Measurements from ENCODE around the gene EHMT2.
"Not testable (repeated sequence)": the region's sequence is repeated elsewhere in the genome, so short reads cannot be mapped to it uniquely, and the experiment has no call there.

EHMT2 gene

GRCh38 chr6:31860349-31860748, 37.1 kb downstream of the EHMT2 start:
- peaks cover 22% of the 10 kb centered on the region for H3K4me1 ChIP-seq (ENCODE audit: control insufficient read depth, insufficient read depth, low read length)
- no peaks in the 10 kb centered on the region for H3K9me3 ChIP-seq (ENCODE audit: control insufficient read depth, low read length)
- H3K36me3 ChIP-seq (ENCODE audit: control insufficient read depth, insufficient read depth, low read length), result peaks cover 24% of the 10 kb centered on the region
- no peak overlapping the region for H3K4me3 ChIP-seq (ENCODE audit: low read length)
- no peaks in the 10 kb centered on the region for H3K27me3 ChIP-seq (ENCODE audit: control insufficient read depth, insufficient read depth, low read length)
- no peak overlapping the region for H3K9ac ChIP-seq (ENCODE audit: low read length)

- Histone ChIP-seq H3K4me1 (ENCODE audit: control insufficient read depth, insufficient read depth, low read length) (peaks cover 18% of the 10 kb centered on the region), H3K4me3 (ENCODE audit: low read length) (no peak overlapping the region), H3K9ac (ENCODE audit: low read length) (no peak overlapping the region), H3K36me3 (ENCODE audit: control insufficient read depth, insufficient read depth, low read length) (peaks cover 20% of the 10 kb centered on the region), H3K27me3 (ENCODE audit: control insufficient read depth, insufficient read depth, low read length) (no peaks in the 10 kb centered on the region), H3K9me3 (ENCODE audit: control insufficient read depth, low read length) (no peaks in the 10 kb centered on the region)
These were observed 37.6 kb downstream of the EHMT2 start for GRCh38 chr6:31859923-31860322.

GRCh38 chr6:31858707-31859106, 38.8 kb downstream of the EHMT2 start:
- Histone ChIP-seq H3K4me1 (ENCODE audit: control insufficient read depth, insufficient read depth, low read length) (peaks cover 15% of the 10 kb centered on the region), H3K9ac (ENCODE audit: low read length) (no peak overlapping the region), H3K27me3 (ENCODE audit: control insufficient read depth, insufficient read depth, low read length) (no peaks in the 10 kb centered on the region), H3K4me3 (ENCODE audit: low read length) (no peak overlapping the region), H3K9me3 (ENCODE audit: control insufficient read depth, low read length) (no peaks in the 10 kb centered on the region), H3K36me3 (ENCODE audit: control insufficient read depth, insufficient read depth, low read length) (peaks cover 20% of the 10 kb centered on the region)

GRCh38 chr6:31857774-31858173, 39.7 kb downstream of the EHMT2 start:
- not testable (repeated sequence) for H3K4me1 ChIP-seq (ENCODE audit: control insufficient read depth, insufficient read depth, low read length); H3K9me3 ChIP-seq (ENCODE audit: control insufficient read depth, low read length); H3K4me3 ChIP-seq (ENCODE audit: low read length); H3K27me3 ChIP-seq (ENCODE audit: control insufficient read depth, insufficient read depth, low read length); H3K9ac ChIP-seq (ENCODE audit: low read length)
- peaks cover 16% of the 10 kb centered on the region for H3K36me3 ChIP-seq (ENCODE audit: control insufficient read depth, insufficient read depth, low read length)

- H3K36me3 ChIP-seq (ENCODE audit: control insufficient read depth, insufficient read depth, low read length); H3K9ac ChIP-seq (ENCODE audit: low read length); H3K4me3 ChIP-seq (ENCODE audit: low read length); H3K4me1 ChIP-seq (ENCODE audit: control insufficient read depth, insufficient read depth, low read length); H3K9me3 ChIP-seq (ENCODE audit: control insufficient read depth, low read length); H3K27me3 ChIP-seq (ENCODE audit: control insufficient read depth, insufficient read depth, low read length): not testable (repeated sequence)
These were observed 45.3 kb downstream of the EHMT2 start for GRCh38 chr6:31851980-31852718.

GRCh38 chr6:31851485-31851832, 46.0 kb downstream of the EHMT2 start:
- no peaks in the 10 kb centered on the region for H3K4me1 ChIP-seq (ENCODE audit: control insufficient read depth, insufficient read depth, low read length)
- H3K4me3 ChIP-seq (ENCODE audit: low read length), result no peak overlapping the region
- H3K9ac ChIP-seq (ENCODE audit: low read length), result no peak overlapping the region
- no peaks in the 10 kb centered on the region for H3K36me3 ChIP-seq (ENCODE audit: control insufficient read depth, insufficient read depth, low read length)
- no peaks in the 10 kb centered on the region for H3K9me3 ChIP-seq (ENCODE audit: control insufficient read depth, low read length)
- H3K27me3 ChIP-seq (ENCODE audit: control insufficient read depth, insufficient read depth, low read length), result no peaks in the 10 kb centered on the region

- Histone ChIP-seq H3K9me3 (ENCODE audit: control insufficient read depth, low read length) (no peaks in the 10 kb centered on the region), H3K4me1 (ENCODE audit: control insufficient read depth, insufficient read depth, low read length) (no peaks in the 10 kb centered on the region), H3K9ac (ENCODE audit: low read length) (no peak overlapping the region), H3K36me3 (ENCODE audit: control insufficient read depth, insufficient read depth, low read length) (no peaks in the 10 kb centered on the region), H3K4me3 (ENCODE audit: low read length) (no peak overlapping the region), H3K27me3 (ENCODE audit: control insufficient read depth, insufficient read depth, low read length) (no peaks in the 10 kb centered on the region)
These were observed 46.6 kb downstream of the EHMT2 start for GRCh38 chr6:31850765-31851484.

GRCh38 chr6:31847276-31847978, 50.1 kb downstream of the EHMT2 start:
- Histone ChIP-seq H3K27me3 (ENCODE audit: control insufficient read depth, insufficient read depth, low read length) (no peaks in the 10 kb centered on the region), H3K36me3 (ENCODE audit: control insufficient read depth, insufficient read depth, low read length) (no peaks in the 10 kb centered on the region), H3K9me3 (ENCODE audit: control insufficient read depth, low read length) (no peaks in the 10 kb centered on the region), H3K4me3 (ENCODE audit: low read length) (no peak overlapping the region), H3K4me1 (ENCODE audit: control insufficient read depth, insufficient read depth, low read length) (peaks cover 9% of the 10 kb centered on the region), H3K9ac (ENCODE audit: low read length) (no peak overlapping the region)

- Histone ChIP-seq H3K9me3 (ENCODE audit: control insufficient read depth, low read length) (no peaks in the 10 kb centered on the region), H3K4me3 (ENCODE audit: low read length) (no peak overlapping the region), H3K27me3 (ENCODE audit: control insufficient read depth, insufficient read depth, low read length) (no peaks in the 10 kb centered on the region), H3K36me3 (ENCODE audit: control insufficient read depth, insufficient read depth, low read length) (no peaks in the 10 kb centered on the region), H3K4me1 (ENCODE audit: control insufficient read depth, insufficient read depth, low read length) (peaks cover 9% of the 10 kb centered on the region), H3K9ac (ENCODE audit: low read length) (no peak overlapping the region)
These were observed 53.0 kb downstream of the EHMT2 start for GRCh38 chr6:31844507-31844906.

GRCh38 chr6:31842053-31842452, 55.4 kb downstream of the EHMT2 start:
- H3K9ac ChIP-seq (ENCODE audit: low read length), result no peak overlapping the region
- H3K9me3 ChIP-seq (ENCODE audit: control insufficient read depth, low read length), result no peaks in the 10 kb centered on the region
- H3K36me3 ChIP-seq (ENCODE audit: control insufficient read depth, insufficient read depth, low read length), result peaks cover 12% of the 10 kb centered on the region
- H3K4me3 ChIP-seq (ENCODE audit: low read length), result no peak overlapping the region
- peaks cover 24% of the 10 kb centered on the region for H3K4me1 ChIP-seq (ENCODE audit: control insufficient read depth, insufficient read depth, low read length)
- no peaks in the 10 kb centered on the region for H3K27me3 ChIP-seq (ENCODE audit: control insufficient read depth, insufficient read depth, low read length)

- not testable (repeated sequence) for H3K9me3 ChIP-seq (ENCODE audit: control insufficient read depth, low read length); H3K4me3 ChIP-seq (ENCODE audit: low read length); H3K9ac ChIP-seq (ENCODE audit: low read length); H3K27me3 ChIP-seq (ENCODE audit: control insufficient read depth, insufficient read depth, low read length)
- H3K36me3 ChIP-seq (ENCODE audit: control insufficient read depth, insufficient read depth, low read length), result peaks cover 12% of the 10 kb centered on the region
- H3K4me1 ChIP-seq (ENCODE audit: control insufficient read depth, insufficient read depth, low read length), result peaks cover 37% of the 10 kb centered on the region
These were observed 57.7 kb downstream of the EHMT2 start for GRCh38 chr6:31839779-31840126.

- Histone ChIP-seq H3K9ac (ENCODE audit: low read length) (no peak overlapping the region), H3K4me1 (ENCODE audit: control insufficient read depth, insufficient read depth, low read length) (peaks cover 33% of the 10 kb centered on the region), H3K36me3 (ENCODE audit: control insufficient read depth, insufficient read depth, low read length) (peaks cover 12% of the 10 kb centered on the region), H3K27me3 (ENCODE audit: control insufficient read depth, insufficient read depth, low read length) (no peaks in the 10 kb centered on the region), H3K4me3 (ENCODE audit: low read length) (no peak overlapping the region), H3K9me3 (ENCODE audit: control insufficient read depth, low read length) (no peaks in the 10 kb centered on the region)
These were observed 58.5 kb downstream of the EHMT2 start for GRCh38 chr6:31838968-31839367.

Data from mucosa of stomach (tissue), 1 donor.